Heart left ventricle (tissue), 16 donors: Measurements from ENCODE around the gene MMAB. TPM values are rescaled to one million over a fixed set of nuclear protein-coding genes. Genes with fewer than 3 reads are reported as not detected.

ENCODE experiments used
- ATAC-seq, 4 donors: fragments of 200-7000 bp; cut with Tn5 transposase; one replicate each; pipeline ENCODE4 v1.9.1; 2020 to 2022; ENCODE audit warnings: moderate library complexity in 4 of 4, mild to moderate bottlenecking in 3 of 4, moderate number of reproducible peaks in 1 of 4
- DNase-seq, 5 donors: peaks; one replicate each; pipeline ENCODE4 v3.0.0-alpha.2; 2020
- H3K27ac ChIP-seq, 12 donors: fragments of 200-600 bp; sonication (generic) in 4 of 12; one replicate each; pipeline versions ENCODE4 v1.5.0 to v1.8.0; 2016 to 2022; ENCODE audit warnings: mild to moderate bottlenecking in 2 of 12
- H3K27me3 ChIP-seq, 9 donors: fragments of 200-600 bp; sonication (generic) in 2 of 9; one replicate each; pipeline versions ENCODE4 v1.5.1 to v1.8.0; 2016 to 2022; ENCODE audit warnings: mild to moderate bottlenecking in 3 of 9
- H3K36me3 ChIP-seq, 9 donors: fragments of 200-600 bp; sonication (generic) in 2 of 9; one replicate each; pipeline versions ENCODE4 v1.5.0 to v1.8.0; 2018 to 2022; ENCODE audit warnings: mild to moderate bottlenecking in 2 of 9
- H3K4me1 ChIP-seq, 12 donors: fragments of 200-600 bp; sonication (generic) in 4 of 12; one replicate each; pipeline versions ENCODE4 v1.5.0 to v1.8.0; 2016 to 2022; ENCODE audit warnings: mild to moderate bottlenecking in 3 of 12
- H3K4me3 ChIP-seq, 12 donors: fragments of 200-600 bp; sonication (generic) in 4 of 12; one replicate each; pipeline versions ENCODE4 v1.5.0 to v1.8.0; 2017 to 2022; ENCODE audit warnings: mild to moderate bottlenecking in 9 of 12, moderate library complexity in 4 of 12
- H3K9me3 ChIP-seq, 12 donors: fragments of 200-600 bp; sonication (generic) in 4 of 12; one replicate each; pipeline versions ENCODE4 v1.5.0 to v1.8.0; 2016 to 2022; ENCODE audit warnings: mild to moderate bottlenecking in 1 of 12
- POLR2A ChIP-seq, 2 donors: fragments of 450-650 bp; IDR thresholded peaks; one replicate each; pipeline ENCODE4 v1.6.1; 2017; ENCODE audit warnings: antibody characterized with exemption in 2 of 2, mild to moderate bottlenecking in 2 of 2, moderate library complexity in 2 of 2
- WGBS, 4 donors: extraction: QIAGEN DNeasy Blood & Tissue Kit in 2 of 4; methylation state at CpG; one replicate each; pipeline versions ENCODE4 v1.1.5 to v1.1.7; 2013 to 2018; 5-methylcytosine and 5-hydroxymethylcytosine counted together
- intact Hi-C, 10 donors: fragments of 100-400 bp; cut with DNase I; formaldehyde crosslinking; loops; one replicate each; pipeline versions ENCODE4 v1.11.1 to v1.14.2; 2022
- polyA plus RNA-seq, 2 donors: library from polyadenylated mRNA; stranded (reverse); fragments of 200-250 nt; gene quantifications; one replicate each; pipeline ENCODE4 v1.2.3, GENCODE V29; 2013
- total RNA-seq, 9 donors: library from RNA; depleted of rRNA in 2 of 9; stranded (reverse); fragments of >200 nt in 2 of 9; fragmentation: NEBNext Ultra II Directional in 3 of 9; extraction: Animal tissue kit (Norgen Biotek cat#: 25700) in 3 of 9; gene quantifications; one replicate each; pipeline versions ENCODE4 v1.1.0 to v1.2.4, GENCODE V29; 2016 to 2023
- TF ChIP-seq, protein P1 (sequence below), 12 donors: fragments of 200-600 bp; sonication (generic) in 4 of 12; IDR thresholded peaks; one replicate each; pipeline versions ENCODE4 v1.5.0 to v1.8.0; 2018 to 2022; ENCODE audit warnings: antibody characterized with exemption in 12 of 12, mild to moderate bottlenecking in 5 of 12
- donor health status: ischemic (EF 13 %, LVEDD 7.1; RV severe dilation, severe dysfunction).
- donor health status: healthy with polysubstance abuse.
- donor health status: DM: no; HTN: yes; CAD: no.
- donor health status: DM: no; HTN: no; CAD: no.
- donor health status: ischemic (EF 25% LVEDD 6.9; RV normal size, moderate dysfunction).
- donor health status: ischemic (EF 25% LVEDD 5.7; RV mildly dilated, moderate dysfunction).
- donor health status: healthy.
- donor health status: DM: yes; HTN: yes; CAD: no.
- donor health status: ischemic (EF 35%, LVEDD 5.7; RV mildly dilated, moderate dysfunction).
- donor health status: nonischemic (EF 11% LVEDD 7.7; RV severe dilation, severe dysfunction).
- donor health status: DM: yes; HTN: yes; CAD: no.
- donor health status: PGD.
- donor health status: ischemic (EF 29% LVEDD 5.4; RV normal size, mild dysfunction).
- donor health status: nonischemic (EF 23%, LVEDD 6.1; RV moderate dilation, normal function).

Gene MMAB
- total and polyA plus RNA-seq, 11 donors, result 29.5 to 43.4 (median 34.5) TPM

DNA sequence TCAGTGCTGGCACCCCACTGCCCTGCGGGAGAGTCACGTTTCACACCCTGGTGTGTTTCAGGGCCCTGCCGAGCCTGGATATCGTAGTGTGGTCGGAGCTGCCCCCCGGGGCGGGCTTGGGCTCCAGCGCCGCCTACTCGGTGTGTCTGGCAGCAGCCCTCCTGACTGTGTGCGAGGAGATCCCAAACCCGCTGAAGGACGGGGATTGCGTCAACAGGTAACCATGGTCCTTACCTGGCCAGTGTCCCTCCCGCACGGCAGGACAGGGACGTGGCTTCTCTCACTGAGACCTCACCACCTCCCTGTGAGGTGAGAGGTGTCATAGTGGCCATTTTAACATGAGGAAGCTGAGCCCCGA lies 8.0 kb upstream of the MMAB start:
- Histone ChIP-seq H3K27ac (no peak overlapping the region), H3K9me3 (no peaks in the 10 kb centered on the region), H3K4me1 (no peaks in the 10 kb centered on the region), H3K27me3 (no peaks in the 10 kb centered on the region), H3K36me3 (peaks cover 0 to 77% (median 69%) of the 10 kb centered on the region in 9 donors), H3K4me3 (no peak overlapping the region)
- peak in 1 of 5 donors; percentile 33 for DNase-seq
- no peak for TF ChIP-seq POLR2A (IDR thresholded peaks at IDR 0.05)
- TF ChIP-seq, protein P1, sequence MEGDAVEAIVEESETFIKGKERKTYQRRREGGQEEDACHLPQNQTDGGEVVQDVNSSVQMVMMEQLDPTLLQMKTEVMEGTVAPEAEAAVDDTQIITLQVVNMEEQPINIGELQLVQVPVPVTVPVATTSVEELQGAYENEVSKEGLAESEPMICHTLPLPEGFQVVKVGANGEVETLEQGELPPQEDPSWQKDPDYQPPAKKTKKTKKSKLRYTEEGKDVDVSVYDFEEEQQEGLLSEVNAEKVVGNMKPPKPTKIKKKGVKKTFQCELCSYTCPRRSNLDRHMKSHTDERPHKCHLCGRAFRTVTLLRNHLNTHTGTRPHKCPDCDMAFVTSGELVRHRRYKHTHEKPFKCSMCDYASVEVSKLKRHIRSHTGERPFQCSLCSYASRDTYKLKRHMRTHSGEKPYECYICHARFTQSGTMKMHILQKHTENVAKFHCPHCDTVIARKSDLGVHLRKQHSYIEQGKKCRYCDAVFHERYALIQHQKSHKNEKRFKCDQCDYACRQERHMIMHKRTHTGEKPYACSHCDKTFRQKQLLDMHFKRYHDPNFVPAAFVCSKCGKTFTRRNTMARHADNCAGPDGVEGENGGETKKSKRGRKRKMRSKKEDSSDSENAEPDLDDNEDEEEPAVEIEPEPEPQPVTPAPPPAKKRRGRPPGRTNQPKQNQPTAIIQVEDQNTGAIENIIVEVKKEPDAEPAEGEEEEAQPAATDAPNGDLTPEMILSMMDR (IDR thresholded peaks at IDR 0.05), result no peak
- WGBS, 4 donors, result 87 to 98% (median 93%) methylated on average over 12 to 18 of the region's 18 CpGs
- ATAC-seq, result no peak
- intact Hi-C loops, result no loop called here

DNA sequence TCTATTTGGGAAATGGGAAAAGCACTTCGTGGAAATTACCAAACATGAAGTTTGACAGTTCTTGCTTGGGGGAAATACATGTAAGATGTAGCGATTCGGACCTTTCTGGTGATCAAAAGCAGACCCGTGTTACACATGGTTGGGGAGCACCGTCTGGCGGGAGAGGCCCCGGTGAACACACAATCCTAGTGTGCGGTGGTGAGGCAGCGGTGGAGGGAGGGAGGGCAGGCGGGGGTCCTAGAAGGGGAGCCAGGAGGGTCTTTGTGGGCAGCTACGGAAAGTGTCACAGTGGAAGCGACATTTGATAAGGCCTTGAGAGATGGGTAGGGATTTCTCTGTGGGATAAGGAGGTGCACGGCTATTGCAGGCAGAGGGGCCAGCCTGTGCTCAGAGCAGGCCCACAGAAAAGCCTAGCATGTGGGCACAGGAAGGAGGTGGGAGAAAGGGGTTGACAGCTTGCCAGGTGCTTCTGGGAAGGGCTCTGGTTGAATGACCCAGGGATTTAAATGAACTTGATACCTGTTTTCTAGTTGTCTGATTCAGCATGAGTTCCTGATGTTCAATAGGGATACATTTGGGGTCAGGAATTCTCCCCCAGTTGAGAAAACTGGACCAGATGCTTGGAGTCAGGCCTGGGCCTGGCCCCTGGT lies 7.5 kb upstream of the MMAB start:
- Histone ChIP-seq H3K27ac (no peak overlapping the region), H3K4me3 (no peak overlapping the region), H3K4me1 (no peaks in the 10 kb centered on the region), H3K36me3 (peaks cover 0 to 78% (median 73%) of the 10 kb centered on the region in 9 donors), H3K9me3 (no peaks in the 10 kb centered on the region), H3K27me3 (no peaks in the 10 kb centered on the region)
- DNase-seq (peak in 1 of 5 donors; percentile 35), ATAC-seq (no peak)
- TF ChIP-seq, protein P1 (IDR thresholded peaks at IDR 0.05), result no peak
- no peak for TF ChIP-seq POLR2A (IDR thresholded peaks at IDR 0.05)
- 91 to 93% (median 92%) methylated on average over 13 of the region's 13 CpGs for WGBS, 4 donors
- intact Hi-C loops, result no loop called here

DNA sequence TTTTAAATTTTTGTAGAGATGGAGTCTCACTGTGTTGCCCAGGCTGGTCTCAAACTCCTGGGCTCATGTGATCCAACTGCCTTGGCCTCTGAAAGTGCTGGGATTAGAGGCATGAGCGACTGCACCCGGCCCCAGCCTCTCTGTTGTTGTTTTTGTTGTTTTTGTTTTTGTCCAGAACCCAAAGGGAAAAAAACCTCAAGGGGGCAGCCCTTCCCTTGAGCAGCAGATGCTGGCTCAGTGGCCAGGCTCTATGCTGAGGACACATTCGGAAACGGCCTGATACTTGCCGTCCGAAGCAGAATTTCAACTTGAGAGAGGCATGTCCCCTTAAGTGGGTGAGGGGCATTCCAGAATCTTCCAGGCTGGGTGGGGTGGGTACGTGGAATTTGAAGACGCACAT lies 7.0 kb upstream of the MMAB start:
- Histone ChIP-seq H3K27ac (no peak overlapping the region), H3K27me3 (no peaks in the 10 kb centered on the region), H3K36me3 (peaks cover 0 to 80% (median 73%) of the 10 kb centered on the region in 9 donors), H3K4me3 (no peak overlapping the region), H3K4me1 (no peaks in the 10 kb centered on the region), H3K9me3 (no peaks in the 10 kb centered on the region)
- TF ChIP-seq POLR2A (IDR thresholded peaks at IDR 0.05), result no peak
- TF ChIP-seq, protein P1 (IDR thresholded peaks at IDR 0.05), result no peak
- intact Hi-C loops, result no loop called here
- ATAC-seq (no peak), DNase-seq (no peak)
- WGBS, 4 donors, result 83 to 87% (median 86%) methylated on average over 8 of the region's 8 CpGs

DNA sequence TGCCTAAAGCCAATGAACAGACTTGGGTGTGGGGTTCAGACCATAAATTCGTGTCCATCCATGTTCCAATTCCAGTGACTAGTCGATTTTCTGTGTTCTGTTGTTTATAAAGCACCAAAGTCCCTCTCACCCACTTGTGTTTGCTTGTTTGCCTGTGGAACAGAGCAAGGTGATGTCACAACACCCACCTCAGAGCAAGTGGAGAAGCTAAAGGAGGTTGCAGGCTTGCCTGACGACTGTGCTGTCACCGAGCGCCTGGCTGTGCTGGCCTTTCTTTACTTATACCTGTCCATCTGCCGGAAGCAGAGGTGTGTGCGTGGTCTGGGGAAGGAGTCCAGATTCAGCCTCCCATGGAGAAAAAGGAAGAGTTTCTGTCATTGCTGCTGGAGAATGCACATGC lies 6.3 kb upstream of the MMAB start:
- Histone ChIP-seq H3K27ac (no peak overlapping the region), H3K4me3 (no peak overlapping the region), H3K9me3 (no peaks in the 10 kb centered on the region), H3K36me3 (peaks cover 0 to 79% (median 70%) of the 10 kb centered on the region in 9 donors), H3K4me1 (peaks cover 0 to 6% (median 2%) of the 10 kb centered on the region in 12 donors), H3K27me3 (no peaks in the 10 kb centered on the region)
- intact Hi-C loops, result loop anchor here in 1 of 10 donors (5.0 kb wide), 1 partner anchor 52 kb away; no protein-coding TSS in a partner anchor
- TF ChIP-seq, protein P1 (IDR thresholded peaks at IDR 0.05), result no peak
- TF ChIP-seq POLR2A (IDR thresholded peaks at IDR 0.05), result no peak
- DNase-seq (no peak), ATAC-seq (no peak)
- 91 to 97% (median 92%) methylated on average over 7 of the region's 7 CpGs for WGBS, 4 donors
